Spleen (tissue), 7 donors: ENCODE results near the gene ANKDD1A.

Experiments used
- POLR2A ChIP-seq, 3 donors: fragments of 450-650 bp; IDR thresholded peaks; one replicate each; pipeline ENCODE4 v1.5.1; 2017; ENCODE audit warnings: antibody characterized with exemption in 3 of 3, mild to moderate bottlenecking in 1 of 3
- POLR2AphosphoS5 ChIP-seq, 3 donors: sonication (generic); formaldehyde crosslinking; IDR thresholded peaks; one replicate each; pipeline ENCODE4 v1.5.1; 2017; ENCODE audit warnings: antibody characterized with exemption in 3 of 3
- TF ChIP-seq, protein P1 (sequence below), 11 experiments: fragments of 200-600 bp in 7 of 11; fragments of 450-650 bp in 4 of 11; sonication (generic) in 4 of 11; IDR thresholded peaks in 8 of 11; conservative IDR thresholded peaks in 3 of 11; 1 replicate in 7 of 11; 2 replicates in 4 of 11; pipeline versions ENCODE4 v1.4.0 to v1.8.0; 2016 to 2021; ENCODE audit warnings: antibody characterized with exemption in 11 of 11, inconsistent platforms in 4 of 11, mild to moderate bottlenecking in 1 of 11
- donor health status: DM: no; HTN: no; CAD: no; lungs with moderate emphysema.
- donor health status: DM: no; HTN: no; CAD: no.
- donor health status: DM: no; HTN: no; CAD: no.

DNA sequence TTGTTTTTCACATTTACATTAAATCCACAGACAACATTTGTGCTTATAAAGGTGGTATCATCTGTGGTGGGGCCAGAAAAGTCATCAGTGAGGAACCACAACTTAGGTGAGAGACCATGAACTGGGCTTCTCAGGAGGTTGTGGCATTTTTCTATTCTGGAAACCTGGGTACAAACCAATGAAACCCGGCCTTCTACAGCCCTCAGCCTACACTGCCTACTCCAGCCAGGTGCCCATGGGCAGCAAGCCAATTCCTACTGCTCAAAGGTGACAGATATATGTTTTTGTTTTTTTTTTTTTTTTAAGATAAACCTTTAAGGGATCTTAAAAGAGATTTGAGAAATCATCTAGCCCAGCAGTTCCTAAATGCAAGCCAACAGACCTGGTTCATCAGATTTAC is 57.7 kb downstream of the ANKDD1A start:
- TF ChIP-seq POLR2A (IDR thresholded peaks at IDR 0.05), result no peak
- TF ChIP-seq, protein P1, sequence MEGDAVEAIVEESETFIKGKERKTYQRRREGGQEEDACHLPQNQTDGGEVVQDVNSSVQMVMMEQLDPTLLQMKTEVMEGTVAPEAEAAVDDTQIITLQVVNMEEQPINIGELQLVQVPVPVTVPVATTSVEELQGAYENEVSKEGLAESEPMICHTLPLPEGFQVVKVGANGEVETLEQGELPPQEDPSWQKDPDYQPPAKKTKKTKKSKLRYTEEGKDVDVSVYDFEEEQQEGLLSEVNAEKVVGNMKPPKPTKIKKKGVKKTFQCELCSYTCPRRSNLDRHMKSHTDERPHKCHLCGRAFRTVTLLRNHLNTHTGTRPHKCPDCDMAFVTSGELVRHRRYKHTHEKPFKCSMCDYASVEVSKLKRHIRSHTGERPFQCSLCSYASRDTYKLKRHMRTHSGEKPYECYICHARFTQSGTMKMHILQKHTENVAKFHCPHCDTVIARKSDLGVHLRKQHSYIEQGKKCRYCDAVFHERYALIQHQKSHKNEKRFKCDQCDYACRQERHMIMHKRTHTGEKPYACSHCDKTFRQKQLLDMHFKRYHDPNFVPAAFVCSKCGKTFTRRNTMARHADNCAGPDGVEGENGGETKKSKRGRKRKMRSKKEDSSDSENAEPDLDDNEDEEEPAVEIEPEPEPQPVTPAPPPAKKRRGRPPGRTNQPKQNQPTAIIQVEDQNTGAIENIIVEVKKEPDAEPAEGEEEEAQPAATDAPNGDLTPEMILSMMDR (IDR thresholded peaks at IDR 0.05 in 8 of 11, conservative IDR thresholded peaks at IDR 0.05 in 3 of 11), result no peak
- TF ChIP-seq POLR2AphosphoS5 (IDR thresholded peaks at IDR 0.05), result no peak
